Kidney (tissue), 14 donors: ENCODE measurements around the gene MAML3. TPM values are rescaled to one million over a fixed set of nuclear protein-coding genes. Genes with fewer than 3 reads are reported as not detected.

Experiments
- DNase-seq, 5 donors: peaks; one replicate each; pipeline ENCODE4 v3.0.0-alpha.2; 2013 to 2020
- FAIRE-seq: peaks from 2 replicates; lab custom pipeline; 2012; peaks lifted over from hg19 to GRCh38; lab: Jason Lieb, UNC
- H3K27ac ChIP-seq, 2 donors: one replicate each; pipeline ENCODE4 v1.7.0; 2013; ENCODE audit warnings: low read depth in 2 of 2, low read length in 2 of 2, inconsistent platforms in 1 of 2
- H3K27me3 ChIP-seq: one replicate; pipeline ENCODE4 v1.7.1; 2013; ENCODE audit warnings: low read length, inconsistent platforms; ENCODE audit not compliant: control insufficient read depth, insufficient read depth
- H3K36me3 ChIP-seq, 3 donors: one replicate each; pipeline versions ENCODE4 v1.7.0 to v1.7.1; 2013; ENCODE audit warnings: low read length in 3 of 3, control low read depth in 1 of 3, inconsistent platforms in 1 of 3; ENCODE audit not compliant: insufficient read depth in 3 of 3, control insufficient read depth in 2 of 3
- H3K4me1 ChIP-seq, 3 donors: one replicate each; pipeline versions ENCODE4 v1.7.0 to v1.7.1; 2013; ENCODE audit warnings: low read length in 3 of 3, inconsistent platforms in 1 of 3, low read depth in 1 of 3; ENCODE audit not compliant: control insufficient read depth in 2 of 3, insufficient read depth in 2 of 3
- H3K4me3 ChIP-seq, 3 donors: one replicate each; pipeline versions ENCODE4 v1.7.0 to v1.8.1; 2013; ENCODE audit warnings: low read length in 3 of 3, control low read depth in 1 of 3, inconsistent platforms in 1 of 3
- H3K9ac ChIP-seq, 3 donors: one replicate each; pipeline versions ENCODE4 v1.7.0 to v1.7.1; 2013; ENCODE audit warnings: low read length in 3 of 3, control low read depth in 1 of 3, inconsistent platforms in 1 of 3
- H3K9me3 ChIP-seq, 3 donors: one replicate each; pipeline versions ENCODE4 v1.7.0 to v1.7.1; 2013; ENCODE audit warnings: low read length in 3 of 3, control low read depth in 1 of 3, inconsistent platforms in 1 of 3; ENCODE audit not compliant: control insufficient read depth in 2 of 3, insufficient read depth in 1 of 3
- CTCF ChIP-seq: IDR thresholded peaks from 3 replicates; pipeline ENCODE4 v1.5.1; 2012; ENCODE audit warnings: mild to moderate bottlenecking, moderate library complexity, borderline replicate concordance; ENCODE audit not compliant: insufficient read depth; ENCODE audit errors: extremely low read depth
- intact Hi-C: fragments of 100-400 bp; cut with DNase I; formaldehyde crosslinking; loops from one replicate; pipeline ENCODE4 v1.11.1; 2022
- polyA plus RNA-seq: library from polyadenylated mRNA; stranded (reverse); fragments of 350-450 nt; fragmentation: Illumina TruSeq; extraction: RNeasy Lipid Tissue Mini Kit (QIAGEN cat#74804); gene quantifications from one replicate; pipeline ENCODE4 v1.2.3, GENCODE V29; 2014; ENCODE audit warnings: low read depth, low replicate concordance; ENCODE audit not compliant: insufficient read depth
- total RNA-seq: library from RNA; stranded (reverse); fragmentation: NEBNext Ultra II Directional; extraction: Animal tissue kit (Norgen Biotek cat#: 25700); gene quantifications from one replicate; pipeline ENCODE4 v1.2.1, GENCODE V29; 2021
- donor health status: control.
- donor health status: control.
- donor health status: control.
- donor health status: control.
- donor health status: control.
- donor health status: DM: yes; HTN: yes; CAD: no.
- donor health status: Normal renal cell carcinoma (clear cell type).

The MAML3 gene
- total and polyA plus RNA-seq, 2 donors from 2014 or later: 1.4 to 10.4 TPM

- H3K9ac ChIP-seq: no peak overlapping the region
- H3K27me3 ChIP-seq: no peaks in the 10 kb centered on the region
- TF ChIP-seq CTCF: no peak
- H3K27ac ChIP-seq: no peak overlapping the region
- FAIRE-seq (no peak), DNase-seq (no peak)
- no peaks in the 10 kb centered on the region for H3K9me3 ChIP-seq
- H3K36me3 ChIP-seq: no peaks in the 10 kb centered on the region
- intact Hi-C loops: no loop called here
- H3K4me1 ChIP-seq: no peaks in the 10 kb centered on the region
- no peak overlapping the region for H3K4me3 ChIP-seq
These were observed 191.8 kb downstream of the MAML3 start for GRCh38 chr4:139962130-139962684.

GRCh38 chr4:139961344-139961946 lies 192.5 kb downstream of the MAML3 start:
- H3K9me3 ChIP-seq: no peaks in the 10 kb centered on the region
- no peaks in the 10 kb centered on the region for H3K4me1 ChIP-seq
- H3K27ac ChIP-seq: no peak overlapping the region
- TF ChIP-seq CTCF: no peak
- no peaks in the 10 kb centered on the region for H3K27me3 ChIP-seq
- no peak for FAIRE-seq
- H3K9ac ChIP-seq: no peak overlapping the region
- no peak overlapping the region for H3K4me3 ChIP-seq
- intact Hi-C loops: no loop called here
- H3K36me3 ChIP-seq: no peaks in the 10 kb centered on the region
- DNase-seq: no peak

GRCh38 chr4:139959396-139959795 lies 194.6 kb downstream of the MAML3 start:
- Histone ChIP-seq H3K27ac (no peak overlapping the region), H3K4me3 (no peak overlapping the region), H3K9me3 (no peaks in the 10 kb centered on the region), H3K4me1 (no peaks in the 10 kb centered on the region), H3K27me3 (no peaks in the 10 kb centered on the region), H3K9ac (no peak overlapping the region), H3K36me3 (no peaks in the 10 kb centered on the region)
- DNase-seq (peak in 3 of 5 donors; percentile 43 to 64 (median 61)), FAIRE-seq (no peak)
- intact Hi-C loops: no loop called here
- no peak for TF ChIP-seq CTCF
